Transverse colon (tissue), 4 donors: ENCODE results near the gene PTPRN2. TPM values are rescaled to one million over a fixed set of nuclear protein-coding genes. Genes with fewer than 3 reads are reported as not detected.
"Not testable (repeated sequence)": the region's sequence is repeated elsewhere in the genome, so short reads cannot be mapped to it uniquely, and the experiment has no call there.

Source experiments
- DNase-seq: peaks from one replicate; pipeline ENCODE4 v3.0.0-alpha.2; 2019
- H3K27ac ChIP-seq, 4 donors: fragments of 200-600 bp; sonication (generic); 2 replicates each; pipeline ENCODE4 v1.5.1; 2016 to 2018; ENCODE audit warnings: inconsistent platforms in 4 of 4
- H3K27me3 ChIP-seq: fragments of 200-600 bp; sonication (generic); 2 replicates; pipeline ENCODE4 v1.5.1; 2017; ENCODE audit warnings: inconsistent platforms
- H3K36me3 ChIP-seq, 4 donors: fragments of 200-600 bp; sonication (generic); 2 replicates each; pipeline ENCODE4 v1.5.1; 2017 to 2019; ENCODE audit warnings: inconsistent platforms in 4 of 4
- H3K4me1 ChIP-seq, 4 donors: fragments of 200-600 bp; sonication (generic); 2 replicates each; pipeline ENCODE4 v1.5.1; 2017 to 2020; ENCODE audit warnings: inconsistent platforms in 4 of 4
- H3K4me3 ChIP-seq, 4 donors: fragments of 200-600 bp; sonication (generic); 1 replicate in 1 of 4; 2 replicates in 3 of 4; pipeline versions ENCODE4 v1.5.1 to v1.6.1; 2017 to 2019; ENCODE audit warnings: inconsistent platforms in 4 of 4
- H3K9me3 ChIP-seq, 2 donors: fragments of 200-600 bp; sonication (generic); 2 replicates each; pipeline ENCODE4 v1.5.1; 2017 to 2019; ENCODE audit warnings: inconsistent platforms in 2 of 2
- CTCF ChIP-seq, 5 experiments: fragments of 200-600 bp in 3 of 5; fragments of 450-650 bp in 2 of 5; sonication (generic) in 3 of 5; IDR thresholded peaks; 1 replicate in 2 of 5; 2 replicates in 3 of 5; pipeline ENCODE4 v1.5.1; 2016 to 2017; ENCODE audit warnings: antibody characterized with exemption in 5 of 5, inconsistent platforms in 3 of 5, mild to moderate bottlenecking in 2 of 5, moderate library complexity in 1 of 5
- EP300 ChIP-seq: sonication (generic); formaldehyde crosslinking; IDR thresholded peaks from one replicate; pipeline ENCODE4 v1.6.1; 2017; ENCODE audit warnings: antibody characterized with exemption, low read depth
- POLR2A ChIP-seq: fragments of 450-650 bp; IDR thresholded peaks from one replicate; pipeline ENCODE4 v1.6.1; 2016; ENCODE audit warnings: antibody characterized with exemption, mild to moderate bottlenecking, moderate library complexity
- POLR2AphosphoS5 ChIP-seq, 3 donors: sonication (generic); formaldehyde crosslinking; IDR thresholded peaks; one replicate each; pipeline ENCODE4 v1.6.1; 2016; ENCODE audit warnings: antibody characterized with exemption in 3 of 3
- WGBS, 2 donors: methylation state at CpG; one replicate each; pipeline ENCODE4 v1.1.5; 2018; ENCODE audit warnings: low coverage in 1 of 2; 5-methylcytosine and 5-hydroxymethylcytosine counted together
- in situ Hi-C, 4 donors: fragments of 200-750 bp; cut with MboI; loops; one replicate each; pipeline versions ENCODE4 v1.15.0 to v1.15.1; 2017; ENCODE audit warnings: low sequenced_read_pairs in 3 of 4, low pct_ligation_motif_present in 1 of 4, low pct_unique_long_range_greater_than_20kb in 1 of 4
- intact Hi-C: fragments of 100-400 bp; cut with DNase I; formaldehyde crosslinking; loops from one replicate; pipeline ENCODE4 v1.15.1; 2023; ENCODE audit warnings: low total_unique reads
- total RNA-seq, 4 donors: library from RNA; depleted of rRNA; stranded (reverse); fragments of >200 nt; gene quantifications; one replicate each; pipeline ENCODE4 v1.1.0, GENCODE V29; 2016

The PTPRN2 gene
- total RNA-seq, 4 donors from 2014 or later: 15.4 to 31.1 (median 21.8) TPM

GRCh38 chr7:157941210-157941609, 646.4 kb downstream of the PTPRN2 start:
- Histone ChIP-seq H3K27me3 (no peaks in the 10 kb centered on the region), H3K4me3 (no peak overlapping the region), H3K9me3 (no peaks in the 10 kb centered on the region), H3K36me3 (no peaks in the 10 kb centered on the region), H3K4me1 (no peaks in the 10 kb centered on the region), H3K27ac (no peak overlapping the region)
- DNase-seq: no peak
- WGBS, 2 donors: 75% methylated on average over 4 of the region's 4 CpGs; no CpG with 5 or more reads in 1 of the 2 donors
- in situ Hi-C loops: no loop called here
- intact Hi-C loops: no loop called here
- TF ChIP-seq POLR2AphosphoS5 (IDR thresholded peaks at IDR 0.05): no peak
- TF ChIP-seq CTCF (IDR thresholded peaks at IDR 0.05): no peak
- TF ChIP-seq EP300: no peak
- TF ChIP-seq POLR2A: no peak

- Histone ChIP-seq H3K4me1 (no peaks in the 10 kb centered on the region), H3K36me3 (no peaks in the 10 kb centered on the region), H3K27ac (no peak overlapping the region), H3K9me3 (no peaks in the 10 kb centered on the region), H3K27me3 (no peaks in the 10 kb centered on the region), H3K4me3 (no peak overlapping the region)
- no peak for TF ChIP-seq CTCF (IDR thresholded peaks at IDR 0.05)
- no peak for TF ChIP-seq EP300
- TF ChIP-seq POLR2AphosphoS5 (IDR thresholded peaks at IDR 0.05): no peak
- TF ChIP-seq POLR2A: no peak
- 60 to 84% methylated on average over 1 to 7 of the region's 7 CpGs for WGBS, 2 donors
- no peak for DNase-seq
- in situ Hi-C loops (no loop called here), intact Hi-C loops (no loop called here)
Measured at GRCh38 chr7:157940497-157940896, 647.1 kb downstream of the PTPRN2 start.

GRCh38 chr7:157938211-157938610, 649.4 kb downstream of the PTPRN2 start:
- Histone ChIP-seq H3K27me3 (no peaks in the 10 kb centered on the region), H3K4me1 (no peaks in the 10 kb centered on the region), H3K4me3 (no peak overlapping the region), H3K36me3 (no peaks in the 10 kb centered on the region), H3K9me3 (peaks cover 0 to 5% of the 10 kb centered on the region in 2 donors), H3K27ac (no peak overlapping the region)
- no peak for DNase-seq
- intact Hi-C loops (no loop called here), in situ Hi-C loops (no loop called here)
- TF ChIP-seq CTCF (IDR thresholded peaks at IDR 0.05): no peak
- no peak for TF ChIP-seq POLR2AphosphoS5 (IDR thresholded peaks at IDR 0.05)
- TF ChIP-seq EP300: no peak
- TF ChIP-seq POLR2A: no peak
- WGBS, 2 donors: 76% methylated on average over 4 of the region's 4 CpGs; no CpG with 5 or more reads in 1 of the 2 donors

- Histone ChIP-seq H3K27ac (no peak overlapping the region), H3K27me3 (no peaks in the 10 kb centered on the region), H3K36me3 (no peaks in the 10 kb centered on the region), H3K9me3 (peaks cover 0 to 5% of the 10 kb centered on the region in 2 donors), H3K4me3 (no peak overlapping the region), H3K4me1 (no peaks in the 10 kb centered on the region)
- intact Hi-C loops (no loop called here), in situ Hi-C loops (no loop called here)
- TF ChIP-seq POLR2A (no peak), EP300 (no peak)
- 91 to 94% methylated on average over 10 to 16 of the region's 16 CpGs for WGBS, 2 donors
- no peak for DNase-seq
Measured at GRCh38 chr7:157937406-157937805, 650.2 kb downstream of the PTPRN2 start.

GRCh38 chr7:157936976-157937375, 650.6 kb downstream of the PTPRN2 start:
- no peaks in the 10 kb centered on the region for H3K4me1 ChIP-seq
- H3K27me3 ChIP-seq: no peaks in the 10 kb centered on the region
- H3K9me3 ChIP-seq: peaks cover 0 to 5% of the 10 kb centered on the region in 2 donors
- in situ Hi-C loops (no loop called here), intact Hi-C loops (no loop called here)
- H3K4me3 ChIP-seq: no peak overlapping the region
- H3K36me3 ChIP-seq: no peaks in the 10 kb centered on the region
- no peak for DNase-seq
- no peak overlapping the region for H3K27ac ChIP-seq
- WGBS, 2 donors: 81 to 85% methylated on average over 5 to 8 of the region's 8 CpGs
- TF ChIP-seq POLR2AphosphoS5 (IDR thresholded peaks at IDR 0.05): no peak
- no peak for TF ChIP-seq POLR2A

GRCh38 chr7:157935721-157936120, 651.9 kb downstream of the PTPRN2 start:
- in situ Hi-C loops, H3K4me3 ChIP-seq, H3K27me3 ChIP-seq, H3K36me3 ChIP-seq, H3K9me3 ChIP-seq, DNase-seq, H3K4me1 ChIP-seq, intact Hi-C loops, H3K27ac ChIP-seq: not testable (repeated sequence)
- WGBS, 2 donors: 92% methylated on average over 11 of the region's 11 CpGs; no CpG with 5 or more reads in 1 of the 2 donors

GRCh38 chr7:157933219-157934155, 654.1 kb downstream of the PTPRN2 start:
- in situ Hi-C loops, intact Hi-C loops, H3K27me3 ChIP-seq, DNase-seq, H3K27ac ChIP-seq, H3K4me3 ChIP-seq, H3K4me1 ChIP-seq, H3K36me3 ChIP-seq, H3K9me3 ChIP-seq: not testable (repeated sequence)
- WGBS, 2 donors: 76 to 89% methylated on average over 5 to 6 of the region's 6 CpGs
